Superior temporal gyrus (tissue), 1 donor: ENCODE measurements around the gene RHOBTB1.
"Not testable (repeated sequence)": the region's sequence is repeated elsewhere in the genome, so short reads cannot be mapped to it uniquely, and the experiment has no call there.

Experiments used
- DNase-seq: peaks from one replicate; pipeline ENCODE4 v3.0.0-alpha.2; 2016; ENCODE audit errors: extremely low spot score

Gene RHOBTB1

GRCh38 chr10:60868946-60869345 is 75.0 kb downstream of the RHOBTB1 start:
- DNase-seq, result no peak

GRCh38 chr10:60865198-60865783 is 78.7 kb downstream of the RHOBTB1 start:
- DNase-seq, result no peak

GRCh38 chr10:60863796-60864195 is 80.2 kb downstream of the RHOBTB1 start:
- no peak for DNase-seq

GRCh38 chr10:60862517-60862916 is 81.5 kb downstream of the RHOBTB1 start:
- no peak for DNase-seq

GRCh38 chr10:60856405-60856804 is 87.6 kb downstream of the RHOBTB1 start:
- no peak for DNase-seq

- no peak for DNase-seq
Observed at GRCh38 chr10:60853637-60854036, 90.3 kb downstream of the RHOBTB1 start.

GRCh38 chr10:60853107-60853506 is 90.9 kb downstream of the RHOBTB1 start:
- DNase-seq, result no peak

- DNase-seq, result no peak
Observed at GRCh38 chr10:60849740-60850139, 94.2 kb downstream of the RHOBTB1 start.

- no peak for DNase-seq
Observed at GRCh38 chr10:60849217-60849616, 94.8 kb downstream of the RHOBTB1 start.

GRCh38 chr10:60848680-60849079 is 95.3 kb downstream of the RHOBTB1 start:
- DNase-seq, result no peak

GRCh38 chr10:60848126-60848525 is 95.9 kb downstream of the RHOBTB1 start:
- no peak for DNase-seq

GRCh38 chr10:60846173-60846572 is 97.8 kb downstream of the RHOBTB1 start:
- no peak for DNase-seq

- DNase-seq, result no peak
Observed at GRCh38 chr10:60845038-60845437, 98.9 kb downstream of the RHOBTB1 start.

- no peak for DNase-seq
Observed at GRCh38 chr10:60842694-60843093, 101.3 kb downstream of the RHOBTB1 start.

- DNase-seq, result not testable (repeated sequence)
Observed at GRCh38 chr10:60841227-60841626, 102.8 kb downstream of the RHOBTB1 start.

- no peak for DNase-seq
Observed at GRCh38 chr10:60835049-60835448, 108.9 kb downstream of the RHOBTB1 start.

- no peak for DNase-seq
Observed at GRCh38 chr10:60834401-60834800, 109.6 kb downstream of the RHOBTB1 start.

GRCh38 chr10:60832136-60832535 is 111.8 kb downstream of the RHOBTB1 start:
- not testable (repeated sequence) for DNase-seq

- no peak for DNase-seq
Observed at GRCh38 chr10:60828489-60828852, 115.5 kb downstream of the RHOBTB1 start.

- DNase-seq, result no peak
Observed at GRCh38 chr10:60827791-60828488, 116.0 kb downstream of the RHOBTB1 start.

GRCh38 chr10:60825520-60825919 is 118.5 kb downstream of the RHOBTB1 start:
- DNase-seq, result no peak

GRCh38 chr10:60823324-60823723 is 120.7 kb downstream of the RHOBTB1 start:
- no peak for DNase-seq

- no peak for DNase-seq
Observed at GRCh38 chr10:60822809-60823208, 121.2 kb downstream of the RHOBTB1 start.

GRCh38 chr10:60821656-60822055 is 122.3 kb downstream of the RHOBTB1 start:
- DNase-seq, result no peak
